ENCODE data around the gene KCNH4.

Gene KCNH4

DNA sequence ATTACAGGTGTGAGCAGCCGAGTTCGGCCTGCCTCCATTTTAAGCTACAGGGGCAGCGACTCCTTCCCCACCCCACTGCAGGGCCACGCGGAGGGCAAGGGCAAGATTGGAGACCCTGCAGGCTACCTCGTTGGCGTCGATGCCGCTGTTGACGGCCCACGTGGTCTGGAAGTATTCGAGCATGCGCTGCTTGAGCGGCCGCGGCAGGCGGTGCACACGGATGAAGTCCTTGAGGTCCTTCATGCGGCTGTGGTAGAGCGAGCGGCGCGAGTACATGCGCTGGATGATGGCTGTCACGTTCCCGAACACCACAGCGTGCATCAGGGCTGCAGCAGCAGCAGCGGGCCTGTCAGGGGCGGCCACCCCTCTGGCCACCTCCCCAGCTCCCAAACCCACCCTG is 11.6 kb downstream of the KCNH4 start:
- TF ChIP-seq ZNF423 (tag by site-specific recombination; IDR thresholded peaks at IDR 0.05): no peak
- TF ChIP-seq ZFP3 (tag by site-specific recombination; IDR thresholded peaks at IDR 0.05; ENCODE audit: low read depth): no peak
- TF ChIP-seq, protein P1, sequence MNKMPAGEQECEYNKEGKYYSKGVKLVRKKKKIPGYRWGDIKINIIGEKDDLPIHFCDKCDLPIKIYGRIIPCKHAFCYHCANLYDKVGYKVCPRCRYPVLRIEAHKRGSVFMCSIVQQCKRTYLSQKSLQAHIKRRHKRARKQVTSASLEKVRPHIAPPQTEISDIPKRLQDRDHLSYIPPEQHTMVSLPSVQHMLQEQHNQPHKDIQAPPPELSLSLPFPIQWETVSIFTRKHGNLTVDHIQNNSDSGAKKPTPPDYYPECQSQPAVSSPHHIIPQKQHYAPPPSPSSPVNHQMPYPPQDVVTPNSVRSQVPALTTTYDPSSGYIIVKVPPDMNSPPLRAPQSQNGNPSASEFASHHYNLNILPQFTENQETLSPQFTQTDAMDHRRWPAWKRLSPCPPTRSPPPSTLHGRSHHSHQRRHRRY (tag by site-specific recombination; IDR thresholded peaks at IDR 0.05): no peak
- no peak for TF ChIP-seq ZNF560 (tag by site-specific recombination; IDR thresholded peaks at IDR 0.05; ENCODE audit: borderline replicate concordance)
- TF ChIP-seq ZSCAN30 (tag by site-specific recombination; IDR thresholded peaks at IDR 0.05): no peak
- TF ChIP-seq, protein P2, sequence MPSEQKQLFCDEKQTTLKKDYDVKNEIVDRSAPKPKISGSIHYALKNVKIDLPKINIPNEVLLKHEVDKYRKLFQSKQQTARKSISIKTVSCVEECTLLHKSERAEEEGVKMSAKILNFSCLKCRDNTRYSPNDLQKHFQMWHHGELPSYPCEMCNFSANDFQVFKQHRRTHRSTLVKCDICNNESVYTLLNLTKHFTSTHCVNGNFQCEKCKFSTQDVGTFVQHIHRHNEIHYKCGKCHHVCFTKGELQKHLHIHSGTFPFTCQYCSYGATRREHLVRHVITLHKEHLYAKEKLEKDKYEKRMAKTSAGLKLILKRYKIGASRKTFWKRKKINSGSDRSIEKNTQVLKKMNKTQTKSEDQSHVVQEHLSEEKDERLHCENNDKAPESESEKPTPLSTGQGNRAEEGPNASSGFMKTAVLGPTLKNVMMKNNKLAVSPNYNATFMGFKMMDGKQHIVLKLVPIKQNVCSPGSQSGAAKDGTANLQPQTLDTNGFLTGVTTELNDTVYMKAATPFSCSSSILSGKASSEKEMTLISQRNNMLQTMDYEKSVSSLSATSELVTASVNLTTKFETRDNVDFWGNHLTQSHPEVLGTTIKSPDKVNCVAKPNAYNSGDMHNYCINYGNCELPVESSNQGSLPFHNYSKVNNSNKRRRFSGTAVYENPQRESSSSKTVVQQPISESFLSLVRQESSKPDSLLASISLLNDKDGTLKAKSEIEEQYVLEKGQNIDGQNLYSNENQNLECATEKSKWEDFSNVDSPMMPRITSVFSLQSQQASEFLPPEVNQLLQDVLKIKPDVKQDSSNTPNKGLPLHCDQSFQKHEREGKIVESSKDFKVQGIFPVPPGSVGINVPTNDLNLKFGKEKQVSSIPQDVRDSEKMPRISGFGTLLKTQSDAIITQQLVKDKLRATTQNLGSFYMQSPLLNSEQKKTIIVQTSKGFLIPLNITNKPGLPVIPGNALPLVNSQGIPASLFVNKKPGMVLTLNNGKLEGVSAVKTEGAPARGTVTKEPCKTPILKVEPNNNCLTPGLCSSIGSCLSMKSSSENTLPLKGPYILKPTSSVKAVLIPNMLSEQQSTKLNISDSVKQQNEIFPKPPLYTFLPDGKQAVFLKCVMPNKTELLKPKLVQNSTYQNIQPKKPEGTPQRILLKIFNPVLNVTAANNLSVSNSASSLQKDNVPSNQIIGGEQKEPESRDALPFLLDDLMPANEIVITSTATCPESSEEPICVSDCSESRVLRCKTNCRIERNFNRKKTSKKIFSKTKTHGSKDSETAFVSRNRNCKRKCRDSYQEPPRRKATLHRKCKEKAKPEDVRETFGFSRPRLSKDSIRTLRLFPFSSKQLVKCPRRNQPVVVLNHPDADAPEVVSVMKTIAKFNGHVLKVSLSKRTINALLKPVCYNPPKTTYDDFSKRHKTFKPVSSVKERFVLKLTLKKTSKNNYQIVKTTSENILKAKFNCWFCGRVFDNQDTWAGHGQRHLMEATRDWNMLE (tag by site-specific recombination; conservative IDR thresholded peaks at IDR 0.05; ENCODE audit: low read depth): no peak
- TF ChIP-seq ZNF274 (IDR thresholded peaks at IDR 0.05; ENCODE audit: low read length): no peak
- TF ChIP-seq ZNF274 (tag by site-specific recombination; IDR thresholded peaks at IDR 0.05; ENCODE audit: borderline replicate concordance): no peak
- TF ChIP-seq, protein P3, sequence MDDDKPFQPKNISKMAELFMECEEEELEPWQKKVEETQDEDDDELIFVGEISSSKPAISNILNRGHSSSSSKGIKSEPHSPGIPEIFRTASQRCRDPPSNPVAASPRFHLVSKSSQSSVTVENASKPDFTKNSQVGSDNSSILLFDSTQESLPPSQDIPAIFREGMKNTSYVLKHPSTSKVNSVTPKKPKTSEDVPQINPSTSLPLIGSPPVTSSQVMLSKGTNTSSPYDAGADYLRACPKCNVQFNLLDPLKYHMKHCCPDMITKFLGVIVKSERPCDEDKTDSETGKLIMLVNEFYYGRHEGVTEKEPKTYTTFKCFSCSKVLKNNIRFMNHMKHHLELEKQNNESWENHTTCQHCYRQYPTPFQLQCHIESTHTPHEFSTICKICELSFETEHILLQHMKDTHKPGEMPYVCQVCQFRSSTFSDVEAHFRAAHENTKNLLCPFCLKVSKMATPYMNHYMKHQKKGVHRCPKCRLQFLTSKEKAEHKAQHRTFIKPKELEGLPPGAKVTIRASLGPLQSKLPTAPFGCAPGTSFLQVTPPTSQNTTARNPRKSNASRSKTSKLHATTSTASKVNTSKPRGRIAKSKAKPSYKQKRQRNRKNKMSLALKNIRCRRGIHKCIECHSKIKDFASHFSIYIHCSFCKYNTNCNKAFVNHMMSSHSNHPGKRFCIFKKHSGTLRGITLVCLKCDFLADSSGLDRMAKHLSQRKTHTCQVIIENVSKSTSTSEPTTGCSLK (tag by site-specific recombination; IDR thresholded peaks at IDR 0.05): no peak
- no peak for TF ChIP-seq ZNF350 (tag by site-specific recombination; IDR thresholded peaks at IDR 0.05)
- no peak for TF ChIP-seq GLIS1 (tag by site-specific recombination; IDR thresholded peaks at IDR 0.05)
- POLR2A ChIA-PET: no interaction called here

DNA sequence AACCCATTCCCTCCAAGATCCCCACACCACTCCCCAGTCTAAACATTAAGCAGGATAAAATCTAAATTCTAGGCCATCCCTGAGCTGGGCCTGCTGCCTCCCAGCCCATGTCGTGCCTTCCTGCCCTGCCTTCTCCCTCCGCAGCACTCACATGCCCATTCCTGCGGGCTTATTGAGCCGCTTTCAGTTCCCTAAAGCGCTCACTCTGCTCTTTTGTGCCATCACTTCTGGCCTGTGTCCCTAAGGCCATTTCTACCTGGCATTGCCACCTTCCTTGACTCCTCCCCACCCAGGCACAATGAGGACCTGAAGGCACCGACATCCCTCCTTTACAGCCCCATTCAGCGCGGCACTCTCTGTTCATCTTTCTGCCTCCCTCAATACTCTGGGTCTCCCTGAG is 13.1 kb downstream of the KCNH4 start:
- H3K4me3 ChIP-seq (ENCODE audit: low read depth, low read length): no peak overlapping the region
- no peaks in the 10 kb centered on the region for H3K4me1 ChIP-seq (ENCODE audit: control insufficient read depth, insufficient read depth, low read length)
- H3K9me3 ChIP-seq (ENCODE audit: control insufficient read depth, insufficient read depth, low read depth, low read length): no peaks in the 10 kb centered on the region
- TF ChIP-seq ZNF792 (tag by site-specific recombination; IDR thresholded peaks at IDR 0.05): no peak
- no peak for TF ChIP-seq ZNF791 (tag by site-specific recombination; IDR thresholded peaks at IDR 0.05)
- TF ChIP-seq ZIC2 (tag by site-specific recombination; IDR thresholded peaks at IDR 0.05): no peak
- TF ChIP-seq, protein P4, sequence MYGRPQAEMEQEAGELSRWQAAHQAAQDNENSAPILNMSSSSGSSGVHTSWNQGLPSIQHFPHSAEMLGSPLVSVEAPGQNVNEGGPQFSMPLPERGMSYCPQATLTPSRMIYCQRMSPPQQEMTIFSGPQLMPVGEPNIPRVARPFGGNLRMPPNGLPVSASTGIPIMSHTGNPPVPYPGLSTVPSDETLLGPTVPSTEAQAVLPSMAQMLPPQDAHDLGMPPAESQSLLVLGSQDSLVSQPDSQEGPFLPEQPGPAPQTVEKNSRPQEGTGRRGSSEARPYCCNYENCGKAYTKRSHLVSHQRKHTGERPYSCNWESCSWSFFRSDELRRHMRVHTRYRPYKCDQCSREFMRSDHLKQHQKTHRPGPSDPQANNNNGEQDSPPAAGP (tag by site-specific recombination; IDR thresholded peaks at IDR 0.05): no peak
- no peak for TF ChIP-seq ZNF76 (tag by site-specific recombination; IDR thresholded peaks at IDR 0.05; ENCODE audit: borderline replicate concordance, low read depth)
- TF ChIP-seq KLF1 (tag by site-specific recombination; IDR thresholded peaks at IDR 0.05): no peak
- TF ChIP-seq ZNF785 (tag by site-specific recombination; IDR thresholded peaks at IDR 0.05): no peak
- no peak for TF ChIP-seq ZNF155 (tag by site-specific recombination; IDR thresholded peaks at IDR 0.05)
- no peak for TF ChIP-seq ZNF555 (tag by site-specific recombination; conservative IDR thresholded peaks at IDR 0.05)
- TF ChIP-seq ZNF394 (tag by site-specific recombination; IDR thresholded peaks at IDR 0.05; ENCODE audit: borderline replicate concordance): no peak
- no peak for TF ChIP-seq FEZF1 (tag by site-specific recombination; IDR thresholded peaks at IDR 0.05)
- TF ChIP-seq SP7 (tag by site-specific recombination; IDR thresholded peaks at IDR 0.05): no peak
- no peak for TF ChIP-seq ZNF510 (tag by site-specific recombination; IDR thresholded peaks at IDR 0.05; ENCODE audit: insufficient replicate concordance)
- TF ChIP-seq ZNF596 (tag by site-specific recombination; IDR thresholded peaks at IDR 0.05): no peak
- ChIA-PET CTCF (no interaction called here), POLR2A (no interaction called here)
- H3K27ac ChIP-seq (ENCODE audit: extremely low read depth, low read depth, low read length): no peak overlapping the region
- no peaks in the 10 kb centered on the region for H3K36me3 ChIP-seq (ENCODE audit: control insufficient read depth in 2 of 2, insufficient read depth in 1 of 2, low read length in 2 of 2)

More for the DNA sequence above, 11.6 kb downstream of the KCNH4 start:
- Histone ChIP-seq H3K4me1 (ENCODE audit: control insufficient read depth, insufficient read depth, low read length) (no peaks in the 10 kb centered on the region), H3K36me3 (ENCODE audit: control insufficient read depth in 2 of 2, insufficient read depth in 1 of 2, low read length in 2 of 2) (no peaks in the 10 kb centered on the region), H3K4me3 (ENCODE audit: low read depth, low read length) (no peak overlapping the region), H3K9me3 (ENCODE audit: control insufficient read depth, insufficient read depth, low read depth, low read length) (no peaks in the 10 kb centered on the region), H3K27ac (ENCODE audit: extremely low read depth, low read depth, low read length) (no peak overlapping the region)
- CTCF ChIA-PET: interaction anchor here (0.7 kb wide), 1 partner anchor 296 kb away, joined by 3 read pairs; no protein-coding TSS in a partner anchor
